ENCODE results near the gene UBA3. TPM values are rescaled to one million over a fixed set of nuclear protein-coding genes. Genes with fewer than 3 reads are reported as not detected.

UBA3 gene
- total RNA-seq, 1 experiment from 2014 or later, result 67.2 TPM

GRCh38 chr3:69058947-69059224 lies 21.3 kb downstream of the UBA3 start:
- H3K9me3 ChIP-seq (ENCODE audit: control insufficient read depth, low read depth, low read length), result no peaks in the 10 kb centered on the region
- Mint-ChIP-seq H3K27ac (no peak overlapping the region), H3K4me3 (no peak overlapping the region), H3K9me3 (no peaks in the 10 kb centered on the region), H3K36me3 (ENCODE audit: insufficient read depth in 1 of 3, low read depth in 3 of 3) (peaks cover 33 to 75% (median 73%) of the 10 kb centered on the region in 3 experiments), H3K4me1 (no peaks in the 10 kb centered on the region), H3K27me3 (ENCODE audit: low read depth) (no peaks in the 10 kb centered on the region)
- H2BK12ac ChIP-seq (ENCODE audit: insufficient read length, low read depth, low read length), result no peak overlapping the region
- H4K8ac ChIP-seq (replicated peaks; ENCODE audit: insufficient read length, low read depth, low read length), result no peak overlapping the region
- H3K14ac ChIP-seq (ENCODE audit: insufficient read depth, low read length), result no peak overlapping the region
- no peak for TF ChIP-seq CTCF (conservative IDR thresholded peaks at IDR 0.05)
- no peak overlapping the region for H3T11ph ChIP-seq (ENCODE audit: low read length)
- H3K4me1 ChIP-seq (ENCODE audit: insufficient read depth, low read length), result no peaks in the 10 kb centered on the region
- no peak for DNase-seq
- H2AFZ ChIP-seq (ENCODE audit: low read length), result no peak overlapping the region
- H2BK15ac ChIP-seq (ENCODE audit: low read depth, low read length), result no peak overlapping the region
- H4K91ac ChIP-seq (ENCODE audit: insufficient read length, low read depth, low read length), result no peak overlapping the region
- H3K18ac ChIP-seq (ENCODE audit: insufficient read length, low read depth, low read length), result no peak overlapping the region
- H2BK20ac ChIP-seq (ENCODE audit: low read depth, low read length, poor library complexity, severe bottlenecking), result no peak overlapping the region
- no peaks in the 10 kb centered on the region for H3K79me1 ChIP-seq (ENCODE audit: insufficient read depth, low read depth, low read length, poor library complexity, severe bottlenecking)
- H4K5ac ChIP-seq (ENCODE audit: insufficient read length, low read depth, low read length), result no peak overlapping the region
- no peak overlapping the region for H3K23ac ChIP-seq (ENCODE audit: insufficient read length, low read depth, low read length)
- H3K9ac ChIP-seq (ENCODE audit: extremely low read depth, insufficient read length, low read length), result no peak overlapping the region
- H3K4ac ChIP-seq (ENCODE audit: low read depth, low read length), result no peak overlapping the region
- H3K4me2 ChIP-seq (ENCODE audit: insufficient read depth, insufficient read length, low read length), result no peak overlapping the region
- no peak overlapping the region for H2AK5ac ChIP-seq (ENCODE audit: insufficient read length, low read length)
- H3K27ac ChIP-seq (ENCODE audit: insufficient read length, low read depth, low read length), result no peak overlapping the region
- no peak overlapping the region for H3K56ac ChIP-seq (ENCODE audit: insufficient read length, low read depth, low read length)
- no CpG with 5 or more reads among the region's 2 CpGs for WGBS (ENCODE audit: extremely low coverage, insufficient read length, low lambda C conversion rate)
- H3K23me2 ChIP-seq (ENCODE audit: insufficient read length, low read depth, low read length, poor library complexity, severe bottlenecking), result no peaks in the 10 kb centered on the region
- H4K20me1 ChIP-seq (ENCODE audit: control insufficient read depth, insufficient read depth, insufficient read length), result no peaks in the 10 kb centered on the region
- H3K79me2 ChIP-seq (ENCODE audit: insufficient read depth, low read length), result no peaks in the 10 kb centered on the region
- no peak overlapping the region for H2BK120ac ChIP-seq (ENCODE audit: low read depth, low read length, poor library complexity, severe bottlenecking)
- H2BK5ac ChIP-seq (ENCODE audit: insufficient read length, low read length), result no peak overlapping the region
- H3K27me3 ChIP-seq (ENCODE audit: insufficient read depth, low read length), result no peaks in the 10 kb centered on the region
